K562 (cell line): ENCODE results near the gene SYNGR1. TPM values are rescaled to one million over a fixed set of nuclear protein-coding genes. Genes with fewer than 3 reads are reported as not detected.

Source experiments
- ATAC-seq: fragments of 200-7000 bp; cut with Tn5 transposase; 3 replicates; pipeline ENCODE4 v1.9.1; 2020; ENCODE audit warnings: moderate library complexity
- BruUV-seq: library from RNA; stranded (reverse); fragments of 400-500 nt; replicated peaks from 2 replicates; lab custom pipeline; 2021; lab: Mats Ljungman, UMichigan
- CTCF ChIA-PET: fragments of 300-600 bp; formaldehyde crosslinking; extraction: SDS; loops from one replicate; lab custom pipeline; 2021; ENCODE audit warnings: low intra/inter-chr PET ratio; lab: Yijun Ruan, JAX
- POLR2A ChIA-PET: fragments of 300-600, 350-650 bp; sonication (Branson Sonifier 250); formaldehyde crosslinking; extraction: SDS; loops from one replicate; lab custom pipeline; 2021; ENCODE audit warnings: antibody characterized with exemption, inconsistent platforms; lab: Yijun Ruan, JAX
- DNase-seq, 4 experiments: peaks; one replicate each; pipeline versions ENCODE4 v3.0.0 to v3.0.0-alpha.2; 2011 to 2018; ENCODE audit warnings: low spot score in 3 of 4, mixed read lengths in 3 of 4; ENCODE audit errors: extremely low read depth in 1 of 4
- FAIRE-seq: peaks from 2 replicates; lab custom pipeline; 2011; peaks lifted over from hg19 to GRCh38; lab: Jason Lieb, UNC
- H2AFZ ChIP-seq: 2 replicates; pipeline ENCODE4 v1.6.0; 2011; ENCODE audit warnings: low read depth, low read length, control low read depth, inconsistent platforms
- H3K27ac ChIP-seq: fragments of 200-600 bp; 3 replicates; pipeline ENCODE4 v1.8.0; 2011; ENCODE audit warnings: low read depth, mild to moderate bottlenecking, control low read depth, inconsistent platforms, low read length, moderate library complexity, mixed read lengths; ENCODE audit errors: extremely low read depth
- H3K27me3 ChIP-seq, 2 experiments: fragments of 300-600 bp in 1 of 2; 2 replicates in 1 of 2; 3 replicates in 1 of 2; pipeline versions ENCODE4 v1.6.0 to v1.8.0; 2011; ENCODE audit warnings: inconsistent platforms in 2 of 2, low read length in 2 of 2, mild to moderate bottlenecking in 1 of 2, mixed read lengths in 1 of 2, moderate library complexity in 1 of 2; ENCODE audit not compliant: control insufficient read depth in 2 of 2, insufficient read depth in 2 of 2
- H3K36me3 ChIP-seq: fragments of 300-600 bp; 3 replicates; pipeline ENCODE4 v1.8.0; 2011; ENCODE audit warnings: mild to moderate bottlenecking, low read length, inconsistent platforms; ENCODE audit not compliant: control insufficient read depth, insufficient read depth
- H3K4me1 ChIP-seq, 2 experiments: fragments of 200-600 bp in 1 of 2; replicated peaks in 1 of 2; 2 replicates in 1 of 2; 3 replicates in 1 of 2; pipeline versions ENCODE4 v1.5.1 to v1.8.0; 2011; ENCODE audit warnings: inconsistent platforms in 2 of 2, low read length in 2 of 2, mild to moderate bottlenecking in 1 of 2, mixed read lengths in 1 of 2, moderate library complexity in 1 of 2; ENCODE audit not compliant: control insufficient read depth in 2 of 2, insufficient read depth in 2 of 2
- H3K4me2 ChIP-seq: 2 replicates; pipeline ENCODE4 v1.6.1; 2011; ENCODE audit warnings: low read length, control low read depth, inconsistent platforms, mixed read lengths; ENCODE audit not compliant: insufficient read depth
- H3K4me3 ChIP-seq: fragments of 200-600 bp; sonication (generic), shearing (Covaris generic); 2 replicates; pipeline ENCODE4 v1.5.1; 2016; ENCODE audit warnings: control low read depth, inconsistent platforms
- H3K79me2 ChIP-seq: fragments of 200-600 bp; 3 replicates; pipeline ENCODE4 v1.8.0; 2011; ENCODE audit warnings: low read length, inconsistent platforms; ENCODE audit not compliant: control insufficient read depth, insufficient read depth
- H3K9ac ChIP-seq, 2 experiments: 2 replicates each; pipeline versions ENCODE4 v1.6.0 to v1.6.1; 2011; ENCODE audit warnings: low read depth in 2 of 2, low read length in 2 of 2, control low read depth in 1 of 2, inconsistent platforms in 1 of 2, mild to moderate bottlenecking in 1 of 2, mixed read lengths in 1 of 2; ENCODE audit not compliant: insufficient read depth in 1 of 2
- H3K9me1 ChIP-seq: one replicate; pipeline ENCODE4 v1.6.0; 2011; ENCODE audit warnings: inconsistent platforms, mild to moderate bottlenecking, low read length, moderate library complexity; ENCODE audit not compliant: control insufficient read depth, insufficient read depth
- H3K9me3 ChIP-seq: replicated peaks from 2 replicates; pipeline ENCODE4 v1.5.1; 2011; ENCODE audit warnings: low read depth, low read length, inconsistent platforms; ENCODE audit not compliant: control insufficient read depth, insufficient read depth
- H4K20me1 ChIP-seq: replicated peaks from 2 replicates; pipeline ENCODE4 v1.6.1; 2011; ENCODE audit warnings: low read length, inconsistent platforms, mixed read lengths; ENCODE audit not compliant: control insufficient read depth, insufficient read depth
- ARID3B ChIP-seq: fragments of 250-450 bp; sonication (Bioruptor Pico); IDR thresholded peaks from 2 replicates; pipeline ENCODE4 v1.4.0; 2020; ENCODE audit warnings: borderline replicate concordance
- CTBP1 ChIP-seq: fragments of 450-650 bp; IDR thresholded peaks from 2 replicates; pipeline ENCODE4 v1.6.1; 2016; ENCODE audit warnings: borderline replicate concordance
- IRF2 ChIP-seq: sonication (generic); formaldehyde crosslinking; IDR thresholded peaks from 2 replicates; pipeline ENCODE4 v1.8.1; 2022; ENCODE audit warnings: mild to moderate bottlenecking, missing genetic modification reagents
- KAT7 ChIP-seq: sonication (generic); formaldehyde crosslinking; IDR thresholded peaks from 2 replicates; pipeline ENCODE4 v1.8.0; 2022; ENCODE audit warnings: missing genetic modification reagents, mild to moderate bottlenecking, borderline replicate concordance
- NEUROD1 ChIP-seq: fragments of 150-350 bp; IDR thresholded peaks from 2 replicates; pipeline ENCODE4 v1.6.1; 2014; ENCODE audit warnings: borderline replicate concordance, low read length, low read depth; ENCODE audit not compliant: partially characterized antibody
- NR1H2 ChIP-seq: sonication (generic); formaldehyde crosslinking; IDR thresholded peaks from 2 replicates; pipeline ENCODE4 v1.4.0; 2020; ENCODE audit warnings: mild to moderate bottlenecking, missing genetic modification reagents
- PBX2 ChIP-seq, 2 experiments: IDR thresholded peaks in 1 of 2; conservative IDR thresholded peaks in 1 of 2; 2 replicates each; pipeline ENCODE4 v1.6.1; 2016; ENCODE audit warnings: low read depth in 2 of 2, mild to moderate bottlenecking in 1 of 2, missing compliant biosample characterization in 1 of 2, missing genetic modification characterization in 1 of 2, moderate library complexity in 1 of 2
- SIN3B ChIP-seq: fragments of 450-650 bp; IDR thresholded peaks from 2 replicates; pipeline ENCODE4 v1.6.1; 2017; ENCODE audit warnings: low read depth, mild to moderate bottlenecking, moderate library complexity
- XRCC4 ChIP-seq: IDR thresholded peaks from one replicate; pipeline ENCODE4 v1.6.1; 2011; ENCODE audit not compliant: insufficient read depth, insufficient read length; ENCODE audit errors: extremely low read depth
- ZC3H11A ChIP-seq: IDR thresholded peaks from 2 replicates; pipeline ENCODE4 v1.6.1; 2012; ENCODE audit warnings: low read depth, low read length, improper control_type of control experiment
- ZNF165 ChIP-seq: fragments of 250-450 bp; sonication (Bioruptor Pico); IDR thresholded peaks from 2 replicates; pipeline ENCODE4 v1.4.0; 2020; ENCODE audit warnings: borderline replicate concordance
- ZNF79 ChIP-seq: fragments of 250-450 bp; sonication (Bioruptor Pico); IDR thresholded peaks from 2 replicates; pipeline ENCODE4 v1.4.0; 2020; ENCODE audit warnings: low read depth, mild to moderate bottlenecking, moderate library complexity
- WGBS: fragments of 100-300 bp; shearing (Covaris generic); methylation state at CpG from one replicate; pipeline ENCODE4 v1.1.6; 2016; ENCODE audit warnings: low coverage, mixed read lengths; ENCODE audit not compliant: insufficient coverage; ENCODE audit errors: missing lambda C conversion rate; 5-methylcytosine and 5-hydroxymethylcytosine counted together
- in situ Hi-C: fragments of 300-500 bp; cut with MboI; formaldehyde crosslinking; loops from 4 replicates; pipeline ENCODE4 v1.15.0; 2018; ENCODE audit warnings: inconsistent platforms, mixed read lengths
- intact Hi-C: fragments of 100-400 bp; cut with micrococcal nuclease; formaldehyde crosslinking; loops from 2 replicates; pipeline ENCODE4 v1.14.2; 2022
- polyA plus RNA-seq, 8 experiments: library from polyadenylated mRNA; depleted of rRNA in 4 of 8; stranded (reverse) in 5 of 8; unstranded in 3 of 8; fragments of >200 nt; fragmentation: Nextera tagmentation in 2 of 8; fragmentation: Illumina TruSeq in 1 of 8; extraction: Ambion mirVana in 2 of 8; extraction: Trizol in 1 of 8; gene quantifications; 2 replicates each; pipeline versions ENCODE4 v1.2.1 to v1.2.3, GENCODE V29; 2011 to 2014; ENCODE audit warnings: inconsistent platforms in 1 of 8, missing spikeins in 1 of 8
- total RNA-seq, 7 experiments: library from RNA; depleted of rRNA in 6 of 7; stranded (reverse); fragments of >200 nt in 6 of 7; fragmentation: Illumina TruSeq in 2 of 7; extraction: Trizol in 2 of 7; gene quantifications; 2 replicates each; pipeline versions ENCODE4 v1.2.1 to v1.2.3, GENCODE V29; 2011 to 2021; ENCODE audit warnings: low replicate concordance in 1 of 7

SYNGR1 gene
- total and polyA plus RNA-seq, 9 of the 15 experiments (the other 6 are each of a cell fraction or from before 2014, with no cell fraction given): 1.8 to 15.9 (median 5.5) TPM

- ATAC-seq: no peak
- POLR2A ChIA-PET: interaction anchor here (0.5 to 7.1 kb wide), 44 partner anchors 11 to 673 kb away, joined by 3 to 136 read pairs (median 4); partner anchors contain the start of genes APOBEC3C, ATF4, RPS19BP1 and SYNGR1
- H3K9me1 ChIP-seq: peaks cover 3% of the 10 kb centered on the region
- no peak for DNase-seq
- H3K4me3 ChIP-seq: peak overlapping the region; percentile 69
- 1% methylated on average over 7 of the region's 9 CpGs for WGBS
- H3K27ac ChIP-seq: peak overlapping the region; percentile 86
- H3K9ac ChIP-seq: peak overlapping the region; percentile 96 to 100
- peaks cover 67% of the 10 kb centered on the region for H3K36me3 ChIP-seq
- FAIRE-seq: no peak
- peaks cover 66% of the 10 kb centered on the region for H4K20me1 ChIP-seq
- BruUV-seq: no TSS peak
- CTCF ChIA-PET: interaction anchor here (1.2 to 1.4 kb wide), 2 partner anchors 147 to 182 kb away, joined by 4 to 7 read pairs; no protein-coding TSS in a partner anchor
- peaks cover 67% of the 10 kb centered on the region for H3K79me2 ChIP-seq
- H3K9me3 ChIP-seq: no peaks in the 10 kb centered on the region
- H3K27me3 ChIP-seq: no peaks in the 10 kb centered on the region
- intact Hi-C loops: no loop called here
- peaks cover 15 to 34% of the 10 kb centered on the region in 2 experiments; a peak in 4 of 5 replicates for H3K4me1 ChIP-seq
- no peak overlapping the region for H2AFZ ChIP-seq
- peak overlapping the region; percentile 99 for H3K4me2 ChIP-seq
- in situ Hi-C loops: no loop called here
- TF ChIP-seq ZNF165 (CRISPR knock-in tag) (no peak), CTBP1 (no peak), KAT7 (CRISPR knock-in tag) (0 out of 2 replicates have a peak, but pooled peaks have one; percentile 3), ARID3B (CRISPR knock-in tag) (no peak), PBX2 (CRISPR knock-in tag; IDR thresholded peaks at IDR 0.05; ENCODE audit: low read depth) (no peak), PBX2 (tag; conservative IDR thresholded peaks at IDR 0.05; ENCODE audit: low read depth) (no peak), XRCC4 (no peak), ZNF79 (CRISPR knock-in tag) (no peak), NEUROD1 (no peak), NR1H2 (CRISPR knock-in tag) (no peak), SIN3B (no peak), IRF2 (CRISPR knock-in tag) (no peak), ZC3H11A (no peak)
Measured at GRCh38 chr22:39317084-39317774, 32.6 kb upstream of the SYNGR1 start.
